Transverse colon (tissue), 4 donors: ENCODE measurements around the gene SEC31A. TPM values are rescaled to one million over a fixed set of nuclear protein-coding genes. Genes with fewer than 3 reads are reported as not detected.

Source experiments
- DNase-seq: peaks from one replicate; pipeline ENCODE4 v3.0.0-alpha.2; 2019
- H3K27ac ChIP-seq, 4 donors: fragments of 200-600 bp; sonication (generic); 2 replicates each; pipeline ENCODE4 v1.5.1; 2016 to 2018; ENCODE audit warnings: inconsistent platforms in 4 of 4
- H3K27me3 ChIP-seq: fragments of 200-600 bp; sonication (generic); 2 replicates; pipeline ENCODE4 v1.5.1; 2017; ENCODE audit warnings: inconsistent platforms
- H3K36me3 ChIP-seq, 4 donors: fragments of 200-600 bp; sonication (generic); 2 replicates each; pipeline ENCODE4 v1.5.1; 2017 to 2019; ENCODE audit warnings: inconsistent platforms in 4 of 4
- H3K4me1 ChIP-seq, 4 donors: fragments of 200-600 bp; sonication (generic); 2 replicates each; pipeline ENCODE4 v1.5.1; 2017 to 2020; ENCODE audit warnings: inconsistent platforms in 4 of 4
- H3K4me3 ChIP-seq, 4 donors: fragments of 200-600 bp; sonication (generic); 1 replicate in 1 of 4; 2 replicates in 3 of 4; pipeline versions ENCODE4 v1.5.1 to v1.6.1; 2017 to 2019; ENCODE audit warnings: inconsistent platforms in 4 of 4
- H3K9me3 ChIP-seq, 2 donors: fragments of 200-600 bp; sonication (generic); 2 replicates each; pipeline ENCODE4 v1.5.1; 2017 to 2019; ENCODE audit warnings: inconsistent platforms in 2 of 2
- CTCF ChIP-seq, 5 experiments: fragments of 200-600 bp in 3 of 5; fragments of 450-650 bp in 2 of 5; sonication (generic) in 3 of 5; IDR thresholded peaks; 1 replicate in 2 of 5; 2 replicates in 3 of 5; pipeline ENCODE4 v1.5.1; 2016 to 2017; ENCODE audit warnings: antibody characterized with exemption in 5 of 5, inconsistent platforms in 3 of 5, mild to moderate bottlenecking in 2 of 5, moderate library complexity in 1 of 5
- EP300 ChIP-seq: sonication (generic); formaldehyde crosslinking; IDR thresholded peaks from one replicate; pipeline ENCODE4 v1.6.1; 2017; ENCODE audit warnings: antibody characterized with exemption, low read depth
- POLR2A ChIP-seq: fragments of 450-650 bp; IDR thresholded peaks from one replicate; pipeline ENCODE4 v1.6.1; 2016; ENCODE audit warnings: antibody characterized with exemption, mild to moderate bottlenecking, moderate library complexity
- POLR2AphosphoS5 ChIP-seq, 3 donors: sonication (generic); formaldehyde crosslinking; IDR thresholded peaks; one replicate each; pipeline ENCODE4 v1.6.1; 2016; ENCODE audit warnings: antibody characterized with exemption in 3 of 3
- WGBS, 2 donors: methylation state at CpG; one replicate each; pipeline ENCODE4 v1.1.5; 2018; ENCODE audit warnings: low coverage in 1 of 2; 5-methylcytosine and 5-hydroxymethylcytosine counted together
- in situ Hi-C, 4 donors: fragments of 200-750 bp; cut with MboI; loops; one replicate each; pipeline versions ENCODE4 v1.15.0 to v1.15.1; 2017; ENCODE audit warnings: low sequenced_read_pairs in 3 of 4, low pct_ligation_motif_present in 1 of 4, low pct_unique_long_range_greater_than_20kb in 1 of 4
- intact Hi-C: fragments of 100-400 bp; cut with DNase I; formaldehyde crosslinking; loops from one replicate; pipeline ENCODE4 v1.15.1; 2023; ENCODE audit warnings: low total_unique reads
- total RNA-seq, 4 donors: library from RNA; depleted of rRNA; stranded (reverse); fragments of >200 nt; gene quantifications; one replicate each; pipeline ENCODE4 v1.1.0, GENCODE V29; 2016

The SEC31A gene
- total RNA-seq, 4 donors from 2014 or later, result 144 to 214 (median 163) TPM

DNA sequence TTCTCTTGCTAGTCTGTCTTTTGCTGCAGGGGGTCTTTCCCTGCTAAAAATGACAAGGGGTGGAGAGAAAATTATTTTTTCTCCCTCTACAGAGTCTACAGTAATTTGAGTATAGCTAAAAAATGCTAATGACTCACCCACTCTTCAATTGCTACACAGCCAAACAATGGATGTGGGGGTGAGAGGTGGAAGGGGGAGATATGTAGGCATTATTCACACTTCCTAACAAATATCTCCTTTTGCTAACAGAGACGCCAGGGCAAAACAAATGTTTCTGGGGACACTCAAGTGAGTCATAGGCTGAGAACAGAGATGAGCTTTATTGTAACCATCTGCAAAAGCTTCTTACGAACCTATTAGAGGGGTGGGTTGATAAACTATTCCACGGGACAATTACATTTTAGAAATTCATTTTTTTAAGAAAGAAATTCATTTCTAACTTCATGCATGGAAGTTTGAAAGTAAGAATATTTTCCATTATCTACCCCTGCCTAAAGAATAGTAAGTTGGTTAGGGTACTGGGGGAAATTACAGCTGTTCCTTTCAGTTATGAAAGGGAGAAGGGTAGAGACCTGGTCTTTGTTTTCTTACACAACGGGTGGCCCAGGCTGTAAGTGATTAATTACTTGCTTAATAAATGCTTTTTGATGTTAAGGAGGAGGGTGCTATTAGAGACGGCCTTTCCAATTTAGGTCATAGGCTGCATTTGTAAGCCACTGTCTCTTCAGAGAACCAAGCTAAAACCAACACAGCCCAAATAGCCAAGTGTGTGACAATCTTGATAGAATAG lies 105.1 kb downstream of the SEC31A start:
- Histone ChIP-seq H3K36me3 (no peaks in the 10 kb centered on the region), H3K27me3 (no peaks in the 10 kb centered on the region), H3K4me3 (no peak overlapping the region), H3K27ac (no peak overlapping the region), H3K9me3 (no peaks in the 10 kb centered on the region), H3K4me1 (peaks cover 4 to 18% (median 15%) of the 10 kb centered on the region in 4 donors)
- intact Hi-C loops, result no loop called here
- no peak for DNase-seq
- no peak for TF ChIP-seq POLR2A
- no peak for TF ChIP-seq EP300
- no peak for TF ChIP-seq CTCF (IDR thresholded peaks at IDR 0.05)
- no peak for TF ChIP-seq POLR2AphosphoS5 (IDR thresholded peaks at IDR 0.05)
- 50 to 51% methylated on average over 5 of the region's 5 CpGs for WGBS, 2 donors
- in situ Hi-C loops, result no loop called here

GRCh38 chr4:82784681-82785610 lies 106.0 kb downstream of the SEC31A start:
- no peaks in the 10 kb centered on the region for H3K9me3 ChIP-seq

GRCh38 chr4:82782626-82783345 lies 108.2 kb downstream of the SEC31A start:
- H3K4me3 ChIP-seq, result no peak overlapping the region
- no peak for TF ChIP-seq POLR2A
- no peak for TF ChIP-seq POLR2AphosphoS5 (IDR thresholded peaks at IDR 0.05)
- no peak for TF ChIP-seq EP300
- TF ChIP-seq CTCF (IDR thresholded peaks at IDR 0.05), result no peak
- no peak for DNase-seq
- H3K4me1 ChIP-seq, result peaks cover 10 to 24% (median 15%) of the 10 kb centered on the region in 4 donors
- H3K27ac ChIP-seq, result no peak overlapping the region
- H3K27me3 ChIP-seq, result no peaks in the 10 kb centered on the region
- H3K9me3 ChIP-seq, result no peaks in the 10 kb centered on the region
- in situ Hi-C loops, result no loop called here
- no peaks in the 10 kb centered on the region for H3K36me3 ChIP-seq
- WGBS, 2 donors, result 55 to 100% methylated on average over 1 to 5 of the region's 5 CpGs
- intact Hi-C loops, result no loop called here

More at GRCh38 chr4:82784681-82785610, 106.0 kb downstream of the SEC31A start:
- DNase-seq, result no peak
- no peak overlapping the region for H3K4me3 ChIP-seq
- in situ Hi-C loops (no loop called here), intact Hi-C loops (no loop called here)
- H3K27me3 ChIP-seq, result no peaks in the 10 kb centered on the region
- no peak for TF ChIP-seq POLR2AphosphoS5 (IDR thresholded peaks at IDR 0.05)
- no peak for TF ChIP-seq EP300
- no peak for TF ChIP-seq POLR2A
- TF ChIP-seq CTCF (IDR thresholded peaks at IDR 0.05), result no peak
- no peaks in the 10 kb centered on the region for H3K36me3 ChIP-seq
- H3K4me1 ChIP-seq, result peaks cover 10 to 24% (median 17%) of the 10 kb centered on the region in 4 donors
- H3K27ac ChIP-seq, result no peak overlapping the region
- WGBS, 2 donors, result 40 to 49% methylated on average over 6 to 9 of the region's 9 CpGs
